ENCODE data around the gene ANKRD33B. TPM values are rescaled to one million over a fixed set of nuclear protein-coding genes. Genes with fewer than 3 reads are reported as not detected.

The ANKRD33B gene
- total RNA-seq, 1 donor, result 2.6 TPM

DNA sequence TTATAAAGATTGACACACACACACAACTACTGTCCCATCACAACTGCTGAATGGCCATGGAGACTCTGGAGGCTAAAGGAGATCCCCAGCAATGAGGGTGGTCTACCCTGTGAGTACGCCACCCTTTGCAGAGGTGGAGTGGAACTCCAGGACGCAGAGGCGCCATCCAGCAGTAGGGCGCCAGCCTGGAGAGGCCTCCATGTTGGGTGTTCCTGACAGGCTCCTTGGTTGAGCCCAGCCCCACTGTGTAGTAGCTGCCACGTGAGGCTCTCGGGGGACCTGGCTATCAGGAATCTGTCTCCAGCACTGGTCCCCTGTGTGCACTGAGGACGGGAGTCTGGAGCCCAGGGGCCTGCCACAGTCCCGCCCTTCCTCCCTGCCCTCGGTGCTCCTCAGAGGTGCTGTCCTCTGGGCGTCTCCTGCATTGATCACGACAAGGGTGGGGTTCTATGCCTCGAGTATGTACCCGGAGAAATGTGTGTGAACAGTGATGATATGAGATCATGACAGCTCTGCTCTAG is 124.8 kb downstream of the ANKRD33B start:
- H3K4me3 ChIP-seq (ENCODE audit: low read depth, low read length), result no peak overlapping the region
- no peak for DNase-seq (ENCODE audit: low read depth)
- TF ChIP-seq, protein P1, sequence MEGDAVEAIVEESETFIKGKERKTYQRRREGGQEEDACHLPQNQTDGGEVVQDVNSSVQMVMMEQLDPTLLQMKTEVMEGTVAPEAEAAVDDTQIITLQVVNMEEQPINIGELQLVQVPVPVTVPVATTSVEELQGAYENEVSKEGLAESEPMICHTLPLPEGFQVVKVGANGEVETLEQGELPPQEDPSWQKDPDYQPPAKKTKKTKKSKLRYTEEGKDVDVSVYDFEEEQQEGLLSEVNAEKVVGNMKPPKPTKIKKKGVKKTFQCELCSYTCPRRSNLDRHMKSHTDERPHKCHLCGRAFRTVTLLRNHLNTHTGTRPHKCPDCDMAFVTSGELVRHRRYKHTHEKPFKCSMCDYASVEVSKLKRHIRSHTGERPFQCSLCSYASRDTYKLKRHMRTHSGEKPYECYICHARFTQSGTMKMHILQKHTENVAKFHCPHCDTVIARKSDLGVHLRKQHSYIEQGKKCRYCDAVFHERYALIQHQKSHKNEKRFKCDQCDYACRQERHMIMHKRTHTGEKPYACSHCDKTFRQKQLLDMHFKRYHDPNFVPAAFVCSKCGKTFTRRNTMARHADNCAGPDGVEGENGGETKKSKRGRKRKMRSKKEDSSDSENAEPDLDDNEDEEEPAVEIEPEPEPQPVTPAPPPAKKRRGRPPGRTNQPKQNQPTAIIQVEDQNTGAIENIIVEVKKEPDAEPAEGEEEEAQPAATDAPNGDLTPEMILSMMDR (IDR thresholded peaks at IDR 0.05; ENCODE audit: insufficient read depth, low read depth, low read length), result no peak

- DNase-seq (ENCODE audit: low read depth), result peak; percentile 62
- H3K4me3 ChIP-seq (ENCODE audit: low read depth, low read length), result no peak overlapping the region
- TF ChIP-seq, protein P1 (IDR thresholded peaks at IDR 0.05; ENCODE audit: insufficient read depth, low read depth, low read length), result peak; percentile 47
Observed at GRCh38 chr5:10689391-10690081, 125.7 kb downstream of the ANKRD33B start.

- no peak overlapping the region for H3K4me3 ChIP-seq (ENCODE audit: low read depth, low read length)
- no peak for DNase-seq (ENCODE audit: low read depth)
- TF ChIP-seq, protein P1 (IDR thresholded peaks at IDR 0.05; ENCODE audit: insufficient read depth, low read depth, low read length), result no peak
Observed at GRCh38 chr5:10690460-10691440, 126.9 kb downstream of the ANKRD33B start.

DNA sequence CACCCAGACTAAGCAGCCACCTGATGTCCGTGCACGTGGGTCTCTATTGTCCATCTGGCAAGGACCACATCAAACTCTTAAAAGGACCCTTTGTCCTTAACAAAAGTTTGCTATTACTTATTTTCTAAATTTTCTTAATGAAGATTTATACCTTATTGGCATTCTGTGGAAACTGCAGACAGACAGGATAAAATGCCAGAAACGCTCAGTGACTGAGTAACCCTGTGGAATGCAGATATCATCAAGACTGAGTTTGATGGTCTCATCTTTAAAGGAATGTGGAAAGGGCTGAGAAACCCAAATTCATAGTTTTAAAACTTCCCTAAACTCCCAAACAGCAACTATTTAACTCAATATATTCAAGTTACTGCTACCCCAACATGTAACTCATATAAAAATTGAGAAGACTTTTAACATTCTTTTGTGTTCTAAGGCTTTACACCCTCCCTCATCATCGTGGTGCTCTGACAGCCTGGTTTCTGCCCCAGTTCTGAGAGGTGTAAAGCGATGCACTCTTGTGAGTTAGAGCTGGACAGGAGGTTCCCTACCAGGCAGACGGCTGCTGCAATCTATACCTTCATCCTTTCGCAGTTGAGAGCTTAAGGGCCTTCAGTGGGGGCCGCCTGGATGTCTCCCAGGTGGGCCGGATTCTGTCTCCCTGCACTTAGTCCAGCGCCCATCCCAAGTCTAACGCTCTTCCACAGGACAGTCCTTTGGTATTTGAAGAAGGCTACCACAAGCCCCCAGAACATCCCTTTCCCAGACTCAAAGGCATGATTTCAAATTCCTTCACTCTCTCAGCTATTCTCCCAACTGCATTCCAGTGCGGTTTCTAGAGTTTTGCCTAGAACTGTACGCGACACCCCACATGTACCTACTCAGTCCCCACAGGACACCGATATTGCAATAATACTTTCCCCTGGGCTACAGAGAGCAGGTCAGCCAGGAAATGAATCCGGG is 128.2 kb downstream of the ANKRD33B start:
- DNase-seq (ENCODE audit: low read depth), result no peak
- TF ChIP-seq, protein P1 (IDR thresholded peaks at IDR 0.05; ENCODE audit: insufficient read depth, low read depth, low read length), result no peak
- H3K4me3 ChIP-seq (ENCODE audit: low read depth, low read length), result no peak overlapping the region

- TF ChIP-seq, protein P1 (IDR thresholded peaks at IDR 0.05; ENCODE audit: insufficient read depth, low read depth, low read length), result peak; percentile 89
- no peak overlapping the region for H3K4me3 ChIP-seq (ENCODE audit: low read depth, low read length)
- DNase-seq (ENCODE audit: low read depth), result peak; percentile 80
Observed at GRCh38 chr5:10695055-10695649, 131.3 kb downstream of the ANKRD33B start.

Measured in fibroblast of villous mesenchyme (primary cell).